ENCODE measurements around the gene MTRFR.

- TF ChIP-seq CTCF (IDR thresholded peaks at IDR 0.05) (no peak), POLR2AphosphoS5 (IDR thresholded peaks at IDR 0.05) (no peak)
Observed at GRCh38 chr12:123270214-123271000, 37.2 kb downstream of the MTRFR start.

All from upper lobe of left lung (tissue), 4 donors.